Measurements from ENCODE around the gene UBE2Q2.

GRCh38 chr15:75905231-75905630 is 62.0 kb downstream of the UBE2Q2 start:
- TF ChIP-seq, protein P1, sequence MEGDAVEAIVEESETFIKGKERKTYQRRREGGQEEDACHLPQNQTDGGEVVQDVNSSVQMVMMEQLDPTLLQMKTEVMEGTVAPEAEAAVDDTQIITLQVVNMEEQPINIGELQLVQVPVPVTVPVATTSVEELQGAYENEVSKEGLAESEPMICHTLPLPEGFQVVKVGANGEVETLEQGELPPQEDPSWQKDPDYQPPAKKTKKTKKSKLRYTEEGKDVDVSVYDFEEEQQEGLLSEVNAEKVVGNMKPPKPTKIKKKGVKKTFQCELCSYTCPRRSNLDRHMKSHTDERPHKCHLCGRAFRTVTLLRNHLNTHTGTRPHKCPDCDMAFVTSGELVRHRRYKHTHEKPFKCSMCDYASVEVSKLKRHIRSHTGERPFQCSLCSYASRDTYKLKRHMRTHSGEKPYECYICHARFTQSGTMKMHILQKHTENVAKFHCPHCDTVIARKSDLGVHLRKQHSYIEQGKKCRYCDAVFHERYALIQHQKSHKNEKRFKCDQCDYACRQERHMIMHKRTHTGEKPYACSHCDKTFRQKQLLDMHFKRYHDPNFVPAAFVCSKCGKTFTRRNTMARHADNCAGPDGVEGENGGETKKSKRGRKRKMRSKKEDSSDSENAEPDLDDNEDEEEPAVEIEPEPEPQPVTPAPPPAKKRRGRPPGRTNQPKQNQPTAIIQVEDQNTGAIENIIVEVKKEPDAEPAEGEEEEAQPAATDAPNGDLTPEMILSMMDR (IDR thresholded peaks at IDR 0.05), result no peak
- TF ChIP-seq POLR2AphosphoS5 (IDR thresholded peaks at IDR 0.05) (no peak), POLR2A (IDR thresholded peaks at IDR 0.05) (no peak), EP300 (IDR thresholded peaks at IDR 0.05) (no peak)
